OCI-LY3 (cell line): Measurements from ENCODE around the gene EEF2KMT.

Source experiments
- H2AFZ ChIP-seq: fragments of 200-600, 300-600 bp; shearing (Covaris generic); 2 replicates; pipeline ENCODE4 v1.6.0; 2014; ENCODE audit warnings: antibody characterized with exemption, low read depth, low read length
- H3K27ac ChIP-seq: fragments of 200-600, 300-600 bp; sonication (generic); 2 replicates; pipeline ENCODE4 v1.5.1; 2014; ENCODE audit warnings: mild to moderate bottlenecking, low read length, moderate library complexity, mixed read lengths
- H3K27me3 ChIP-seq: fragments of 200-600, 300-600 bp; sonication (generic); 2 replicates; pipeline ENCODE4 v1.6.1; 2014; ENCODE audit warnings: low read depth, low read length, mixed read lengths
- H3K36me3 ChIP-seq: fragments of 200-600, 300-600 bp; sonication (generic); replicated peaks from 2 replicates; pipeline ENCODE3; 2014; ENCODE audit warnings: low read depth, low read length, mixed read lengths
- H3K4me1 ChIP-seq: fragments of 300-600, 200-600 bp; sonication (generic); 2 replicates; pipeline ENCODE4 v1.6.1; 2014; ENCODE audit warnings: low read length, mixed read lengths
- H3K4me2 ChIP-seq: fragments of 200-600, 300-600 bp; sonication (generic); 2 replicates; pipeline ENCODE4 v1.6.1; 2014; ENCODE audit warnings: low read length, mixed read lengths
- H3K4me3 ChIP-seq: fragments of 300-600, 200-600 bp; sonication (generic); 2 replicates; pipeline ENCODE4 v1.5.1; 2014; ENCODE audit warnings: antibody characterized with exemption, mild to moderate bottlenecking, low read length, moderate library complexity
- H3K79me2 ChIP-seq: fragments of 300-600, 200-600 bp; shearing (Covaris generic); 2 replicates; pipeline ENCODE4 v1.6.1; 2014; ENCODE audit warnings: mild to moderate bottlenecking, low read length, mixed read lengths
- H3K9ac ChIP-seq: fragments of 300-600, 200-600 bp; shearing (Covaris generic); 2 replicates; pipeline ENCODE4 v1.6.0; 2014; ENCODE audit warnings: mild to moderate bottlenecking, low read length, moderate library complexity
- H3K9me3 ChIP-seq: fragments of 200-600, 300-600 bp; shearing (Covaris generic); 2 replicates; pipeline ENCODE4 v1.6.1; 2014; ENCODE audit warnings: low read length, mixed read lengths; ENCODE audit not compliant: insufficient read depth
- H4K20me1 ChIP-seq: fragments of 200-600, 300-600 bp; sonication (generic); 2 replicates; pipeline ENCODE4 v1.6.1; 2016; ENCODE audit warnings: low read length, mixed read lengths; ENCODE audit not compliant: insufficient read depth
- EZH2phosphoT487 ChIP-seq: fragments of 200-600 bp; shearing (Covaris generic); IDR thresholded peaks from 2 replicates; pipeline ENCODE4 v1.6.1; 2018; ENCODE audit warnings: antibody characterized with exemption, mixed run types, low read depth
- TF ChIP-seq, protein P1 (sequence below): fragments of 200-600, 300-600 bp; sonication (generic); IDR thresholded peaks from 2 replicates; pipeline ENCODE4 v1.5.1; 2014; ENCODE audit warnings: antibody characterized with exemption, low read length, low read depth

The EEF2KMT gene

DNA sequence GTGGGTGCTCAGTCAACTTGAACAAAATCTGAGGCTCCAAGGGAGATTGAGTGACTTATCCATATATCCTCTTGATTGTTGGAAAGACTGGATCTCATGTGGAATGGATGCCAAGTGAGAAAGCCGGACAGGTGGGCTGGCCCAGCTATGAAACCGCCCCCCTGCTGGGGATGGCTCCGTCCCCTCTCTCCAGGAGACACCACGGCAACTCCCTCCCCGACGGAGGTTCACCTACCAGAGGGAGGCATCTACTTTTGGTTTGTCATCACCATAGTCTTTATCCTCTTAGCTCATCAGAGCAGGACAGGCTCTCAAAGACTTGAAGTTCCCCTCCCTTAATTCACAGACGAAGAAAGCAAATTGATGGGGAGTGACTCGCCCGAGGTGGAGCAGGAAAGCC lies 27.7 kb downstream of the EEF2KMT start:
- TF ChIP-seq, protein P1, sequence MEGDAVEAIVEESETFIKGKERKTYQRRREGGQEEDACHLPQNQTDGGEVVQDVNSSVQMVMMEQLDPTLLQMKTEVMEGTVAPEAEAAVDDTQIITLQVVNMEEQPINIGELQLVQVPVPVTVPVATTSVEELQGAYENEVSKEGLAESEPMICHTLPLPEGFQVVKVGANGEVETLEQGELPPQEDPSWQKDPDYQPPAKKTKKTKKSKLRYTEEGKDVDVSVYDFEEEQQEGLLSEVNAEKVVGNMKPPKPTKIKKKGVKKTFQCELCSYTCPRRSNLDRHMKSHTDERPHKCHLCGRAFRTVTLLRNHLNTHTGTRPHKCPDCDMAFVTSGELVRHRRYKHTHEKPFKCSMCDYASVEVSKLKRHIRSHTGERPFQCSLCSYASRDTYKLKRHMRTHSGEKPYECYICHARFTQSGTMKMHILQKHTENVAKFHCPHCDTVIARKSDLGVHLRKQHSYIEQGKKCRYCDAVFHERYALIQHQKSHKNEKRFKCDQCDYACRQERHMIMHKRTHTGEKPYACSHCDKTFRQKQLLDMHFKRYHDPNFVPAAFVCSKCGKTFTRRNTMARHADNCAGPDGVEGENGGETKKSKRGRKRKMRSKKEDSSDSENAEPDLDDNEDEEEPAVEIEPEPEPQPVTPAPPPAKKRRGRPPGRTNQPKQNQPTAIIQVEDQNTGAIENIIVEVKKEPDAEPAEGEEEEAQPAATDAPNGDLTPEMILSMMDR, result no peak
- no peak for TF ChIP-seq EZH2phosphoT487
- Histone ChIP-seq H3K9ac (no peak overlapping the region), H2AFZ (no peak overlapping the region), H3K36me3 (no peaks in the 10 kb centered on the region), H3K4me3 (no peak overlapping the region), H3K27me3 (peaks cover 11% of the 10 kb centered on the region), H3K79me2 (peaks cover 21% of the 10 kb centered on the region), H3K9me3 (no peaks in the 10 kb centered on the region), H4K20me1 (no peaks in the 10 kb centered on the region), H3K27ac (no peak overlapping the region), H3K4me1 (peaks cover 23% of the 10 kb centered on the region), H3K4me2 (no peak overlapping the region)

DNA sequence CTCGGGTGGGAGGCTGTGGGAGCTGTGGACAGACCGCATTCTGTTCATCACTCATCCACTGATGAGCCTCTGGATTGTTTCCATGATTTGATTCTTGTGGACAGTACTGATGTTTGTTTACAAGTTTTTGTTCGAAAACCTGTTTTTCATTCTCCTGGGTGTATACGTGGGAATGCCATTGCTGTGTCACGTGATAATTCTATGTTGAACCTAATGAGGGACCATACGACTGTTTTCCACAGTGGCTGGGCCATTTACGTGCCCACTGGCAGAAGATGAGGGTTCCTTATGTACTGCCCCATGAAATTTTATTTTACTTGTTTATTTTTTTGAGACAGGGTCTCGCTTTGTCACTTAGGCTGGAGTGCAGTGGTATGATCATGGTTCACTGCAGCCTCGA lies 28.5 kb downstream of the EEF2KMT start:
- H3K4me3 ChIP-seq, result no peak overlapping the region
- H3K79me2 ChIP-seq, result peaks cover 18% of the 10 kb centered on the region
- no peak overlapping the region for H3K9ac ChIP-seq
- H4K20me1 ChIP-seq, result no peaks in the 10 kb centered on the region
- peaks cover 23% of the 10 kb centered on the region for H3K4me1 ChIP-seq
- no peak overlapping the region for H3K27ac ChIP-seq
- H3K4me2 ChIP-seq, result no peak overlapping the region
- no peaks in the 10 kb centered on the region for H3K9me3 ChIP-seq
- no peak overlapping the region for H2AFZ ChIP-seq
- H3K36me3 ChIP-seq, result no peaks in the 10 kb centered on the region
- peaks cover 11% of the 10 kb centered on the region for H3K27me3 ChIP-seq
- TF ChIP-seq EZH2phosphoT487, result no peak

DNA sequence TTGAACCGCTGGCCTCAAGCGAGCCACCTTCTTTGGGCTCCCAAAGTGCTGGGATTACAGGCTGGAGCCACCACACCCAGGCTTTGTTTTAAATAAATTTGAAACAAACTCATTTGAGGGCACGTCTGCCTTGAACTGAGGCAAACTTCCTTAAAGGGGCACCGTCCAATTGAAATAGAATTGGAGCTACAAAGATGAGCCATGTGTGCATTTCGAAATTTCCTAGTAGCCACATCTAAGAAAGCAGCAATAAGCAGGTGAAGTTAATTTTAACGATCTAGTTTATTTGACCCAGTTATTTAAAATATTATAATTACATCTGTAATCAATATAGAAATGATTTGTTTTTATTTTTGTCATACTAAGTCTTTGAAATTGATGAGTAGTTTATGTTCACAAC lies 31.1 kb downstream of the EEF2KMT start:
- no peak overlapping the region for H3K4me2 ChIP-seq
- H3K9ac ChIP-seq, result no peak overlapping the region
- no peak overlapping the region for H3K4me3 ChIP-seq
- H4K20me1 ChIP-seq, result no peaks in the 10 kb centered on the region
- H3K27ac ChIP-seq, result no peak overlapping the region
- TF ChIP-seq, protein P1, result no peak
- TF ChIP-seq EZH2phosphoT487, result no peak
- no peaks in the 10 kb centered on the region for H3K36me3 ChIP-seq
- H3K27me3 ChIP-seq, result peaks cover 24% of the 10 kb centered on the region
- H2AFZ ChIP-seq, result no peak overlapping the region
- H3K9me3 ChIP-seq, result no peaks in the 10 kb centered on the region
- H3K79me2 ChIP-seq, result no peaks in the 10 kb centered on the region
- H3K4me1 ChIP-seq, result peaks cover 15% of the 10 kb centered on the region

DNA sequence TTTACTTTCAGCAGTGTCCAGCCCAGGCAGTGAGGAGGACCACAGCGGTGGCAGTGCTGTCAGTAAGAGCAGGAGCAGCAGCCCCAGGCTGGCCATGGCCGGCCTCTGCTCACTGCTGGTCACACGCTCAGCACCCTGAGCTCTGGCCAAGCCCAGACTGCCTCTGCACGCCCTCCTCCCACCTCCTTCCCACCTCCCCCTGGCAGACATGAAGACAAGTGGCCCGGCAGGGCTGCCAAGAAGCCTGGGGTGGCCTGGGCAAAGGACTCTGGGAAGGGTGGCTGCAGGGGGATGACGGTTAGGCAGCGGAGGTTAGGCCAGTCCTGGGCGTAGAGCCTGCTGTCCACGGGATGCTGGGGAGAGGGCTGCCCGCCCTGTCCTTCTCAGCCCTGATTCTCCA lies 31.8 kb downstream of the EEF2KMT start, which contains the start of gene C16orf89:
TSS of gene C16orf89 (minus strand) at position 144 of the 400 bp plus-strand sequence. CDS start at position 96, 48 bp downstream.
- Histone ChIP-seq H3K36me3 (no peaks in the 10 kb centered on the region), H2AFZ (no peak within 1 kb of the TSS), H3K9ac (no peak within 1 kb of the TSS), H3K27me3 (peaks cover 24% of the 10 kb centered on the region), H3K4me3 (no peak within 1 kb of the TSS), H3K79me2 (no peaks in the 10 kb centered on the region), H3K9me3 (no peaks in the 10 kb centered on the region), H3K4me1 (peaks cover 9% of the 10 kb centered on the region), H4K20me1 (no peaks in the 10 kb centered on the region), H3K27ac (no peak within 1 kb of the TSS), H3K4me2 (no peak within 1 kb of the TSS)
- TF ChIP-seq EZH2phosphoT487, result no peak
- TF ChIP-seq, protein P1, result no peak
